Measurements from ENCODE around the gene SOD1. TPM values are rescaled to one million over a fixed set of nuclear protein-coding genes. Genes with fewer than 3 reads are reported as not detected.

SOD1 gene
- total RNA-seq, result 100 to 1,000 TPM; 187 to 189 TPM

GRCh38 chr21:31659536-31660258 is at the start of gene SOD1:
Gene SOD1, plus strand, starts transcription at chr21:31659693. Its CDS starts 77 bp downstream, at chr21:31659770.

Other genes with a start within 250 kb of the SOD1 start
- gene SCAF4, start 72.4 kb downstream of the SOD1 start, total RNA-seq, result 10 to 100 TPM; 50.5 to 55.1 TPM
- gene HUNK, start 213.3 kb downstream of the SOD1 start, total RNA-seq, result under 1 TPM; 0.23 to 0.26 TPM

Measured in activated naive CD4-positive, alpha-beta T cell treated with anti-CD3 and anti-CD28 coated beads, Interleukin-2, amount 10 ng/mL, durations not matched to agents 5 hours and 36 hours (primary cell).